LNCAP (cell line): ENCODE data around the gene ZNF750.
A peak's percentile ranks its signal among the peaks of the same experiment; 100 is the strongest.

Experiments
- CTCF ChIP-seq: fragments of 450-650 bp; IDR thresholded peaks from 2 replicates; pipeline ENCODE4 v1.5.1; 2017; ENCODE audit warnings: mild to moderate bottlenecking

ZNF750 gene

GRCh38 chr17:82826211-82826610 is 13.6 kb downstream of the ZNF750 start:
- no peak for TF ChIP-seq CTCF

- TF ChIP-seq CTCF, result no peak
These were observed 14.2 kb downstream of the ZNF750 start for GRCh38 chr17:82825540-82826124.

- TF ChIP-seq CTCF, result peak; percentile 20; the same call in 1 of the 2 replicates
These were observed 16.8 kb downstream of the ZNF750 start for GRCh38 chr17:82823004-82823403.

- TF ChIP-seq CTCF, result no peak
These were observed 17.5 kb downstream of the ZNF750 start for GRCh38 chr17:82822281-82822680.

GRCh38 chr17:82821554-82821953 is 18.3 kb downstream of the ZNF750 start:
- TF ChIP-seq CTCF, result no peak

GRCh38 chr17:82820278-82821251 is 19.3 kb downstream of the ZNF750 start:
- no peak for TF ChIP-seq CTCF

GRCh38 chr17:82817947-82818346 is 21.9 kb downstream of the ZNF750 start:
- TF ChIP-seq CTCF, result no peak
